Stomach (tissue), 4 donors: ENCODE measurements around the gene ACE.
A peak's percentile ranks its signal among the peaks of the same experiment; 100 is the strongest.

Experiments used
- EP300 ChIP-seq: sonication (generic); formaldehyde crosslinking; IDR thresholded peaks from one replicate; pipeline ENCODE4 v1.6.1; 2017; ENCODE audit warnings: antibody characterized with exemption
- POLR2A ChIP-seq, 4 donors: fragments of 450-650 bp; IDR thresholded peaks; one replicate each; pipeline ENCODE4 v1.6.1; 2016; ENCODE audit warnings: antibody characterized with exemption in 4 of 4, control low read depth in 2 of 4, mild to moderate bottlenecking in 1 of 4, moderate library complexity in 1 of 4
- POLR2AphosphoS5 ChIP-seq, 3 donors: sonication (generic); formaldehyde crosslinking; IDR thresholded peaks; one replicate each; pipeline ENCODE4 v1.6.1; 2016; ENCODE audit warnings: antibody characterized with exemption in 3 of 3
- TF ChIP-seq, protein P1 (sequence below), 7 experiments: fragments of 450-650 bp in 4 of 7; fragments of 200-600 bp in 3 of 7; sonication (generic) in 3 of 7; IDR thresholded peaks; one replicate each; pipeline ENCODE4 v1.5.1; 2016 to 2019; ENCODE audit warnings: antibody characterized with exemption in 7 of 7, control low read depth in 2 of 7, mild to moderate bottlenecking in 1 of 7

DNA sequence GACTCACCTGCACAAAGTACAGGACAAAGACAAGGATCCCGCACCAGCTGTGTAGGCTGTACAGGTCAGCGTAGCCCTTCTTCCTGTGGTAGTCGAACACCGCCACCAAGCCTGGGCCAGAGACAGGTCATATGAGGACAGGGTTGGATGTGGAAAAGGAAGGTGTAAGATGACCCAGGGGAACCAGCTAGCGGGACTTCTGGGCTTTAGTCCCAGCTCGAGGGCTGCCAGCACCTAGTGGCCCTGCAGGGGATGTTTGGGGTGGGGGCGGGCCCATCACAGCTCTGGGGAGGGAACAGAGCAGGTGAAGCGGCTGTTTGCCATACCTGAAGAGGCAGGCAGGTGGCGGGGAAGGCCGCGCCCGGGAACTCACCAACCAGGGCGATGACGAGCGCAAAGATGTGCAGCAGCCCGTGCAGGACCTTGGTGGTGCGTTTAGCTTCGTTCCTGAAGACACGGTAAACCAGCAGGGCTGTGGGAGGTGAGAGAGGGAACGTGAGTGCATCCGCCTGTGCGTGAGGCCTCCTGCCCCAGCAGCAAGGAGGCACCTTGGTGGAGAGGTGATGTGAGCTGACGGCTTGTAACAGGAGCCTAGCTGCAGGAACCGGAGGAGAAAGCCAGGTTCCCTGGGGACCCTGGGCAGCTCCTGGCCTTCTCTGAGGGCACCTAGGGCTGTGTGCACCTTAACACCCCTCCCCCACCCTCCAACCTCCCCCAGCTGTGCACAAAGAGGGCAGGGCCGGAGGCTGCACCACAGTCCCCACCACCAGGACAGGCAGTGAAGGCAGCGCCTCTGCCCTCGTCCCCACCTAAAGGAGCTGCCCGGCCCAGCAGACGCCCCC lies 41.0 kb upstream of the ACE start:
- TF ChIP-seq EP300 = no peak
- TF ChIP-seq, protein P1, sequence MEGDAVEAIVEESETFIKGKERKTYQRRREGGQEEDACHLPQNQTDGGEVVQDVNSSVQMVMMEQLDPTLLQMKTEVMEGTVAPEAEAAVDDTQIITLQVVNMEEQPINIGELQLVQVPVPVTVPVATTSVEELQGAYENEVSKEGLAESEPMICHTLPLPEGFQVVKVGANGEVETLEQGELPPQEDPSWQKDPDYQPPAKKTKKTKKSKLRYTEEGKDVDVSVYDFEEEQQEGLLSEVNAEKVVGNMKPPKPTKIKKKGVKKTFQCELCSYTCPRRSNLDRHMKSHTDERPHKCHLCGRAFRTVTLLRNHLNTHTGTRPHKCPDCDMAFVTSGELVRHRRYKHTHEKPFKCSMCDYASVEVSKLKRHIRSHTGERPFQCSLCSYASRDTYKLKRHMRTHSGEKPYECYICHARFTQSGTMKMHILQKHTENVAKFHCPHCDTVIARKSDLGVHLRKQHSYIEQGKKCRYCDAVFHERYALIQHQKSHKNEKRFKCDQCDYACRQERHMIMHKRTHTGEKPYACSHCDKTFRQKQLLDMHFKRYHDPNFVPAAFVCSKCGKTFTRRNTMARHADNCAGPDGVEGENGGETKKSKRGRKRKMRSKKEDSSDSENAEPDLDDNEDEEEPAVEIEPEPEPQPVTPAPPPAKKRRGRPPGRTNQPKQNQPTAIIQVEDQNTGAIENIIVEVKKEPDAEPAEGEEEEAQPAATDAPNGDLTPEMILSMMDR (IDR thresholded peaks at IDR 0.05) = peak in 4 of 7 experiments; percentile 20 to 55 (median 50)
- no peak for TF ChIP-seq POLR2AphosphoS5 (IDR thresholded peaks at IDR 0.05)
- no peak for TF ChIP-seq POLR2A (IDR thresholded peaks at IDR 0.05)
